Measurements from ENCODE around the gene CHD9NB.

The CHD9NB gene

DNA sequence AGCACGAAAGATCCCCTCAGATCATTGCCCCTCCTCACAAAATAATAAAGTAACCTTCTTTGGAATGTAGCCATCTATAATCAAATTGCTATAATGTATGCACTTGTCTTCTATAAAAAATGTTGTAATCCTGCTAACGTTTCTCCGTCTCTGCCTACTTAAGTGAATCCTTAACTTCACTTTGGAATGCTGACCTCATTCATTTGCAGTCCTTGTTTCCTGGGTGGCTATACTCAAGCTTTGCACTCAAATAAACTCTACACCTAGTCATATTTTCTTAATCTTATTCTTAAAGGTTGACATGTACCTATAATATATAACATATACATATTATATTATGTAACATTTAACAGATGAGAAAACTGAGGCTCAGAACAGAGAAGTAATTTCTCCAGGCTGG lies 22.7 kb downstream of the CHD9NB start:
- DNase-seq (ENCODE audit: low spot score): no peak

DNA sequence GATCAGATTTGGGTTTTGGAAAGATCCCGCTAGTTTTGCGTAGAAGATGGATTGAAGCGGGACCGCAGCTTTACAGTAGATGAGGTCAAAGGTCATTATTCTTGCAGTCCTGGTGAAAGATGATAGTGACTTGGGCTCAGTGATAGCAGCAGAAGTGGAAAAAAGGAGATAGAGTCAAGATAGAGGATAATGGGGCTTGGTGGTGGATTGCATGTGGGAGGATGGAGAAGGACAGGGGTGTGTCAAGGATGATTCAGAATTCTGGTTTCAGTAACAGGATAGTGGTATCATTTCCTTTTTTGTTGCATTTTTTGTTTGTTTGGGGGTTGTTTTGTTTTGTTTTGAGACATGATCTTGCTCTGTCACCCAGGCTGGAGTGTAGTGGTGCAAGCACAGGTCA lies 28.7 kb downstream of the CHD9NB start:
- no peak for DNase-seq (ENCODE audit: low spot score)

DNA sequence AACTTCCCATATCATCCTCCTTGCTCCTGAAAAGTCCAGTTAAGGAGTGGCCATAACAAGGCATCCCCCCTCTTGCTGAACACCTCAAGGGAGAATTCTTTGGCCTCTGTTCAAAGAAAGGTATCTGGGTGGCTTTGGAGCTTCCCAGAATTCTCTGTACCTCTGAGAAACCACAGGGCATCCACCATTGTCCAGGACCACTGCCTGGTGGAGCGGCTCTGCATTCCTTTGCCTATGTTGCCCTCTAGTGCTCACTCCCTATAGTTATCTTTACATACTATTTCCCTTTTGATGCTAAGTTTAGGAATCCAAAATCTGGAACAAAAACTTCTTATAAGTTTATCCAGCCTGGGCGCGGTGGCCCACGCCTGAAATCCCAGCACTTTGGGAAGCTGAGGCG lies 30.3 kb downstream of the CHD9NB start:
- peak; percentile 70 for DNase-seq (ENCODE audit: low spot score)

DNA sequence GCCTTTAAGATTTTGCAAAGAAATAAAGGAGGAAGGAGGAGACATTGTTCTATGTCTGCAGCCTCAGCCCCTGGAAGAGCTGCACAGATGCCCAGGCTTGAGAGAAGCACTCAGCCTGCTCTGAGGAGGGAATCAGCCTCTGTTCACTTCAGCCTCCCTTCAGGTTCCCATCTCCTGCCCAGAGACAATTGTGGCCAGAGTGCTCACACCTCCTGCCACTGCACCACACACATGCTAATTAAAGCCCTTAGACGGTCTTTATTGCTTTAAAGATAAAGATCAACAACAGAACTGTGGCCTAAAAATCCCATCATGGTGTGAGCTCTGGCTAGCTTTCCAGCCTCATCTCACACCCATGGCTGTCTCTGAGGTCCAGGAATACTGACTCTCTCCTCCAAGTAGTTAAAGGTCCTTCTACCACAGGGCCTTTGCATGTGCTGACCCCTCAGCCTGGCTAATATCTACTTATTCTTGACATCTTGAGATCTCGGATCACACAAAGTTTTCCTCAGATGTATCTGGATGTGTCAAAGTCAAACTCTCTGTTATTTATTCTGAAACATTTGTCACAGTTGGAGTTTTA lies 33.8 kb downstream of the CHD9NB start:
- DNase-seq (ENCODE audit: low spot score): no peak

DNA sequence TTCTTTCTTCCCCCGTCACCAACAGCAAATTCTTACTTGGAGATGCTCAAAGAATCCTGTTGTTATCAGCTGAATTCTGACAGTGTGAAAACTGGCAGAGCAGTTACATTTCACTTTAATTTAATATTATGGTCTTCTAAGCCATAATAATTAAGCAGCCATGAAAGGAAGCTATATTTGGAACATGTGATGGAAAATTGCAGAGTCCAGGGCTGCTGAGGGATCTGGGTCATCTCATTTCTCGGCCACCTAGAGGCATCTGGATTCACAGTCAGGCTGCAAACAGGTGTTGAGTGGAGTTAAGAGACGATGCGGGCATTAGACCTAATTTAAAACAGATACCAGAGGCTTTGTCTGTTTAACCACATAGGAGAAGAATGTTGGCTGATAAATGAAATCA lies 38.4 kb downstream of the CHD9NB start:
- DNase-seq (ENCODE audit: low spot score): no peak

DNA sequence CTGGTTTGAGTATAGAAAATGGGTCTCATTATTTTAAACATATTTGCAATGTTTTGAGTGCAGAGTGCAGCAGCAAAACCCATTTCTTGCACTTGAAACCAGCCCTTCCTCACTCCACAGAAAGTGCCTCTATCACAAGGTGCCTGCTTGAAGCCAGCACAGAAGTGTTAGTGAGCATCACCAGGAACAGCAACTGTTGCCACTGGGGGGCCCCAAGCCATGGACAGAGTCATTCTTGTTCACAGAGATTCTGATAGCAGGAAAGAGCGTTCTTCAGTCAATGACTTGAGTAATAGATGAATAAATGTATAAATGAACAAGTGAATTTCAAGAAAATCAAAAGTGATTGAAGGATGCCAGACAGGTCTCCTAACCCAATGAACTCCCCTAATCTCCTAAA lies 45.6 kb downstream of the CHD9NB start:
- DNase-seq (ENCODE audit: low spot score): no peak

DNA sequence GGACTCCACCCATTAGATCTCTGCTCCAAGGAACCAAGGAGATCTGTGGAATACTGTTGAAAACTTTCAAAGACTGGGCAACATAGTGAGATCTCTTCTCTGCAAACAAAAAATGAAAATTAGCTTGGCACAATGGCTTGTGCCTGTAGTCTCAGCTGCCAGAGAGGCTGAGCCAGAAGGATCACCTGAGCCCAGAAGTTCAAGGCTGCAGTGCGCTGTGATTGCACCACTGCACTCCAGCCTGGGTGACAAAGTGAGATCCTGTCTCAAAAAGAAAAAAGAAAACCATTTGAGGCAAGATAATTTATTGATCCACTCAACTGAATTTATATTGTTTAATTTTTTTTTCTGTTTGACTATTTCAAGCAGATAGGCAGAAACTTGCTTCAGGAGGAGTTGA lies 54.8 kb downstream of the CHD9NB start:
- DNase-seq (ENCODE audit: low spot score): no peak

DNA sequence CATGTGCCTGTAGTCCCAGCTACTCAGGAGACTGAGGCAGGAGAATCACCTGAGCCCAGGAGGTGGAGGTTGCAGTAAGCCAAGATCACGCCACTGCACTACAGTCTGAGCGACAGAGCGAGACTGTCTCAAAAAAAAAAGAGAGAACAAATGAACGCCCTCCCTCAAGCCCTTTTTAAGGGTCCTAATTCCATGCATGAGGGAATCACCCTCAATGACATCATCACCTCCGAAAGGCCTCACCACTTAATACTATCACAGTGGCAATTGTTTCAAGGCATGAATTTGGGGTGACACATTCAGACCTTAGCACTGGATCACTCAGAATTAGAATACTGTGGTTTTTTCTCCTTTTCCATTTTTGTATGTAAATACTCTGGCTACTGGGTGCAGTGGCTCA lies 57.8 kb downstream of the CHD9NB start:
- no peak for DNase-seq (ENCODE audit: low spot score)

DNA sequence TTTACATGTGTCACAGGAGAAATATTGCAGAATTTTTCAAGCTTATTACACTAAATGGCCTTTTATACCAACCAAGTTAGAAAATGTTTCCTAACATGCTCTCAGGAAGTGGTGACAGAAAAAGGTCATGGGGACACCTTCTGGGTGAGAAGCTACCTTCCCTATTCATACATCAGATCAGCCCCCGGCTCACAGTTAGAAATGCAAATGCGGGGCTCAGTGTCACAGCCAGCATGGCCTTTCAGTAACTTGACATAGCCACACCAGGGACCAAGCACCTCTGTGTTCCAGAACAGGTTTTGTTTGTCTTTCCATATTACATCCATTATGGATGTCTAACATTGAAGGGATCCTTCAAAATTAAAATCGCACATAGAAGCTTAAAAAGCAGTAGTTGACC lies 59.5 kb downstream of the CHD9NB start:
- DNase-seq (ENCODE audit: low spot score): no peak

DNA sequence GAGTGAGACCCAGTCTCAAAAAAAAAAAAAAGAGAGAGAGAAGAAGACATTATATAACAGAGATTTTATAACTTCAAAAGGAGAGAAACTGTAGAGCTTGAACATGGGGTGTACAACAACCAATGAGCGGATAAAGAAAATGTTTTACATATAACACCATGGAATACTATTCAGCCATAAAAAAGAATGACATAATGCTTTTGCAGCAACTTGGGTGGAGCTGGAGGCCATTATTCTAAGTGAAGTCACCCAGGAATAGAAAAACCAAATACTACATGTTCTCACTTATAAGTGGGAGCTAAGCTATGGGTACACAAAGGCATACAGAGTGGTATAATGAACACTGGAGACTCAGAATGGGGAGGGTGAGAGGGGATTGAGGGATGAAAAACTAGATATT lies 61.1 kb downstream of the CHD9NB start:
- no peak for DNase-seq (ENCODE audit: low spot score)

Measured in SW480 (cell line).